GM12892 (cell line): ENCODE results near the gene MOGAT1. TPM values are rescaled to one million over a fixed set of nuclear protein-coding genes. Genes with fewer than 3 reads are reported as not detected.
A peak's percentile ranks its signal among the peaks of the same experiment; 100 is the strongest.

Experiments used
- DNase-seq: peaks from one replicate; pipeline ENCODE4 v3.0.0; 2011; ENCODE audit not compliant: insufficient read length
- FAIRE-seq: peaks from 2 replicates; lab custom pipeline; 2011; peaks lifted over from hg19 to GRCh38; lab: Jason Lieb, UNC
- POLR2A ChIP-seq: IDR thresholded peaks from 2 replicates; pipeline ENCODE4 v1.6.1; 2011; ENCODE audit warnings: low read depth, low read length, control low read depth
- POLR2AphosphoS5 ChIP-seq: IDR thresholded peaks from 2 replicates; pipeline ENCODE4 v1.6.1; 2011; ENCODE audit warnings: low read depth, low read length, control low read depth
- TAF1 ChIP-seq: IDR thresholded peaks from 2 replicates; pipeline ENCODE4 v1.6.1; 2011; ENCODE audit warnings: low read depth, mild to moderate bottlenecking, control low read depth, low read length, borderline replicate concordance
- polyA plus RNA-seq: library from polyadenylated mRNA; unstranded; fragments of >200 nt; gene quantifications from one replicate; pipeline ENCODE4 v1.2.1, GENCODE V29; 2012; ENCODE audit warnings: missing spikeins, inconsistent platforms; ENCODE audit not compliant: missing spikeins

The MOGAT1 gene
- polyA plus RNA-seq = not detected

GRCh38 chr2:222671259-222672067 lies at the start of gene MOGAT1:
Gene MOGAT1, plus strand, starts transcription at chr2:222671658. Its CDS starts 128 bp downstream, at chr2:222671786.
- DNase-seq (no peak), FAIRE-seq (no peak)
- TF ChIP-seq TAF1 (no peak), POLR2A (no peak), POLR2AphosphoS5 (no peak)

- FAIRE-seq (no peak), DNase-seq (no peak)
- TF ChIP-seq TAF1 = no peak
- TF ChIP-seq POLR2AphosphoS5 = no peak
- TF ChIP-seq POLR2A = no peak
Measured at GRCh38 chr2:222621893-222622292, 49.6 kb upstream of the MOGAT1 start.

DNA sequence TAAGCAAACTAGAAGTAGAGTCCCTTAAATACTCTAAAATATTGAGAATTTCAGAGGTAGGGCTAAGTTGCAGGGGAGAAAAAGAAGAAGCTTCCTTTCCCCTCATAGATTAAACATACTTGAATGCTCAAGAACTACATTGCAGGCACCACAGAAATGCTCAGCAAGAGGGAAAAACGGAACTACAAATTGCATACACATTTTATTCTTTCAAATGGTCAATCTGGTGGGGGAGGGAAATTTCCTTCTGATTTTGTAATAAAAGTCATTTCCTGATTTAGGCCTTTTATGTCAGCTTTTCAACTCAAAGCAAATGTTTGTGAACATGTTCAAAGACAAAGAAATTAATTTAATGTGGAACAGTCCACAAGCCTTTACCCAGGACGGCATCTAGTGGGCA lies 48.5 kb upstream of the MOGAT1 start:
- TF ChIP-seq POLR2A (no peak), TAF1 (no peak), POLR2AphosphoS5 (no peak)
- no peak for FAIRE-seq
- DNase-seq = no peak

GRCh38 chr2:222623756-222624309 lies 47.6 kb upstream of the MOGAT1 start:
- DNase-seq (no peak), FAIRE-seq (peak; percentile 51)
- TF ChIP-seq TAF1 (no peak), POLR2A (no peak), POLR2AphosphoS5 (no peak)

GRCh38 chr2:222627764-222628163 lies 43.7 kb upstream of the MOGAT1 start:
- no peak for FAIRE-seq

DNA sequence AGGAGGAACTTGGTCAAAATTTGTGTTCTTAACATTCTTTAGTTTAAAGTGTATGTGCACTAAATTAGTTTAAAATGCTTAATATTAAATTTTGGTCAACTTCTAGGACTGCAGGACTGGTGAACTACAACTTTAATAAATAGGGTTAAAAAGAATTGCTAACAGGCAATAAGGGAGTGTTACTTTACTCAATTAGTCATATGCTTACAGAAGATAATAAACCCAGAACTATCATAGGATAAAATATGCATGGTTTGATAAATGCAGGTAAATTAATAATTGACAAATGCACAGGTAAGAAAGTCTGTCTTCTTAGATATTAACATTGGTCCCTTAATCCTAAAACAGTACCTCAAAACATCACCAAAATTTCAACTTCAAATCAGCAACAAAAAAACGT lies 36.2 kb upstream of the MOGAT1 start:
- FAIRE-seq (no peak), DNase-seq (no peak)
- TF ChIP-seq POLR2AphosphoS5 (no peak), TAF1 (no peak), POLR2A (no peak)

More at GRCh38 chr2:222627764-222628163, 43.7 kb upstream of the MOGAT1 start:
- TF ChIP-seq TAF1 = no peak
- no peak for TF ChIP-seq POLR2AphosphoS5
- no peak for TF ChIP-seq POLR2A
- no peak for DNase-seq

DNA sequence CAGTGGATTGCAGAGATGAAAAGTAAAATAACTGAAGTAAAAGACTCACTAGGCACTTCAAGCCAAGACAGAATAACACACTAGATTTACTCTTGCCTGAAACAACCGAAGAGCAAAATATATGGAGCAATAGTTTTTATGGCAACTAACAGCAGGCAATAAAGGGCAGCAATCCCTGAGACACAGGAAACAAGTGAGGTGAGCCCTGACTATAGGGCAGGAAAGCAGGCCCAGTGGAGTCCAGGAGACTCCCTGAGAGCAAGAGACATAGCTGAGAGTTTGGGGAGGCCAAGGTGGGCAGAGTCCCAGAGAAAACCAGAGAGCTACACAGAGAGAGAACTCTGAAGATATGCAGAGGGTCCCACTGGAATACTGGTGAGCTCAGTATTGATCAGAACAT lies 34.4 kb upstream of the MOGAT1 start:
- FAIRE-seq (no peak), DNase-seq (no peak)
- TF ChIP-seq POLR2A (no peak), TAF1 (no peak), POLR2AphosphoS5 (no peak)

DNA sequence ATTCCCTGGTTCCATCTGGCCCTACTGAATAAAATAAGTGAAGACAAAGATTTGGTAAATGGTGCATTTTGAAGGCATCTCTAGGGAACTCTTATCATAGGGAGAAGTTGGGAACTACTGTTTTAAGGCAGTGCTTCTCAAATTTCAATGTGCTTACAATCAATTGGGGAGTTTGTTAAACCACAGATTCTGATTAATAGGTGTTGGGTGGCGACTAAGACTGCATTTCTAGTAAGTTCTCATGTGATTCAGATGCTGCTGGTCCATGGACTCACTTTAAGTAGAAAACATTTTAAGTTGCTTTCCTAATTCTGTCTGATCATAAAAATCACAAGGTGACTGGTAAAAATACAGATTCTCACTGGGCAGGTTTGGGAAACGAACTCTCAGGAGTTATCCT lies 30.1 kb upstream of the MOGAT1 start:
- FAIRE-seq = no peak
- TF ChIP-seq TAF1 (no peak), POLR2AphosphoS5 (no peak), POLR2A (no peak)
- DNase-seq = no peak

GRCh38 chr2:222643134-222643533 lies 28.3 kb upstream of the MOGAT1 start:
- FAIRE-seq (no peak), DNase-seq (no peak)
- TF ChIP-seq TAF1 (no peak), POLR2A (no peak), POLR2AphosphoS5 (no peak)

DNA sequence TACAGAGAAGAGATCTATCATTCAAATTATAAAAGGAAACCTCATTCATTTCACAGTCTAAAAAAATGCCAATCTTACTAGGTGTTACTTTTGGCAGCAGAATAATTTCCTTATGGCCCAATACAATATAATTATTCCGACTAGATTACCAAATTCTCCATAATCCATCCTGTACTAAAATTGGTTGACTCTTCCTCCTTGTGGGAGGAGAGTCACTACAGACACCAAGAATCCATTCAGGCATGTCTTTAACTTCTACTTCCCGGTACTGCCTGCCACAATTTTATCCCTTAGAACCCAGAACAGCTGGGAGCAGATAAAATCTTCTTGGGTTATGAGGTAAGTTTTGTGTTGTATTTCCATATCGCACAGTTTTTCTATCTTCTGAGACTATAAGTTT lies 25.4 kb upstream of the MOGAT1 start:
- TF ChIP-seq TAF1 = no peak
- no peak for TF ChIP-seq POLR2AphosphoS5
- no peak for TF ChIP-seq POLR2A
- no peak for DNase-seq
- FAIRE-seq = no peak

GRCh38 chr2:222649801-222650200 lies 21.7 kb upstream of the MOGAT1 start:
- FAIRE-seq = no peak
- no peak for DNase-seq
- no peak for TF ChIP-seq POLR2AphosphoS5
- no peak for TF ChIP-seq POLR2A
- TF ChIP-seq TAF1 = no peak

DNA sequence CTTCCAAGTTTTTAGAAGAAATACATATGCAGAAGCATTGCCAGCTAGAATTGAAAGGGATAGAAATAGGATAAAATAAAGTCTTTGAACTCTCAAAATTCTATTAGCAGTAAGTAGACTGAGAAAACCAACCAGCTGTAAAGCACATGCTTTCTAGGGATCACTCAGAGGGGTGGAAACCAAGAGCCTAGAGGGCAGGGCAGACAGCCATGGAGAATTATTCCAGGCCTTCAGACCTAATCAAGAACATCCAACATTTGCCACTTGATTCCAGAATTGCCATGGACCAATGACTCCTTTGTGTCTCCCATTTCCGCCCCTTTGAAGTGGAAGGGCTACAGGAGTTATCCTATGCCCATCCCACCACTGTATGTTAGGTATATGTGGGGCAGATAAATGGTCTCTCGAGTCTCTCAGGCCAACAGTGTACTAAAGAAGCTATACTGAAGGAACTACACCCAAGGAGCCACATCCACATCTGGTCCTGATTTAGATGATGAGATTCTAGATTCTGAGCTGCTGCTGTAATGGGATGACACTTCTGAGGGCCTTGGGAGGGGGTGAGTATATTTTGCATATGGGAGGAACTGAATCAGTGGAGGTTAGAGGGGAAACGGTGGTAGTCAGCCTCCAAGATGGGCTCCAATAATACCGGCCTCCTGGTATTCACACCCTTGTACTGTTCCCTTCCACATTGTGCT lies 19.6 kb upstream of the MOGAT1 start:
- no peak for FAIRE-seq
- TF ChIP-seq POLR2A (no peak), TAF1 (no peak), POLR2AphosphoS5 (no peak)
- no peak for DNase-seq
